Measurements from ENCODE around the gene ARMH3.

Gene ARMH3

GRCh38 chr10:101875068-101875688, 180.8 kb downstream of the ARMH3 start:
- TF ChIP-seq, protein P1, sequence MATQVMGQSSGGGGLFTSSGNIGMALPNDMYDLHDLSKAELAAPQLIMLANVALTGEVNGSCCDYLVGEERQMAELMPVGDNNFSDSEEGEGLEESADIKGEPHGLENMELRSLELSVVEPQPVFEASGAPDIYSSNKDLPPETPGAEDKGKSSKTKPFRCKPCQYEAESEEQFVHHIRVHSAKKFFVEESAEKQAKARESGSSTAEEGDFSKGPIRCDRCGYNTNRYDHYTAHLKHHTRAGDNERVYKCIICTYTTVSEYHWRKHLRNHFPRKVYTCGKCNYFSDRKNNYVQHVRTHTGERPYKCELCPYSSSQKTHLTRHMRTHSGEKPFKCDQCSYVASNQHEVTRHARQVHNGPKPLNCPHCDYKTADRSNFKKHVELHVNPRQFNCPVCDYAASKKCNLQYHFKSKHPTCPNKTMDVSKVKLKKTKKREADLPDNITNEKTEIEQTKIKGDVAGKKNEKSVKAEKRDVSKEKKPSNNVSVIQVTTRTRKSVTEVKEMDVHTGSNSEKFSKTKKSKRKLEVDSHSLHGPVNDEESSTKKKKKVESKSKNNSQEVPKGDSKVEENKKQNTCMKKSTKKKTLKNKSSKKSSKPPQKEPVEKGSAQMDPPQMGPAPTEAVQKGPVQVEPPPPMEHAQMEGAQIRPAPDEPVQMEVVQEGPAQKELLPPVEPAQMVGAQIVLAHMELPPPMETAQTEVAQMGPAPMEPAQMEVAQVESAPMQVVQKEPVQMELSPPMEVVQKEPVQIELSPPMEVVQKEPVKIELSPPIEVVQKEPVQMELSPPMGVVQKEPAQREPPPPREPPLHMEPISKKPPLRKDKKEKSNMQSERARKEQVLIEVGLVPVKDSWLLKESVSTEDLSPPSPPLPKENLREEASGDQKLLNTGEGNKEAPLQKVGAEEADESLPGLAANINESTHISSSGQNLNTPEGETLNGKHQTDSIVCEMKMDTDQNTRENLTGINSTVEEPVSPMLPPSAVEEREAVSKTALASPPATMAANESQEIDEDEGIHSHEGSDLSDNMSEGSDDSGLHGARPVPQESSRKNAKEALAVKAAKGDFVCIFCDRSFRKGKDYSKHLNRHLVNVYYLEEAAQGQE (IDR thresholded peaks at IDR 0.05; ENCODE audit: insufficient read depth in 1 of 2, low read depth in 2 of 2, low read length in 2 of 2) = no peak

GRCh38 chr10:101874252-101874651, 181.7 kb downstream of the ARMH3 start:
- TF ChIP-seq, protein P1 (IDR thresholded peaks at IDR 0.05; ENCODE audit: insufficient read depth in 1 of 2, low read depth in 2 of 2, low read length in 2 of 2) = no peak
- TF ChIP-seq POLR2AphosphoS5 (IDR thresholded peaks at IDR 0.05; ENCODE audit: low read depth, low read length) = no peak

DNA sequence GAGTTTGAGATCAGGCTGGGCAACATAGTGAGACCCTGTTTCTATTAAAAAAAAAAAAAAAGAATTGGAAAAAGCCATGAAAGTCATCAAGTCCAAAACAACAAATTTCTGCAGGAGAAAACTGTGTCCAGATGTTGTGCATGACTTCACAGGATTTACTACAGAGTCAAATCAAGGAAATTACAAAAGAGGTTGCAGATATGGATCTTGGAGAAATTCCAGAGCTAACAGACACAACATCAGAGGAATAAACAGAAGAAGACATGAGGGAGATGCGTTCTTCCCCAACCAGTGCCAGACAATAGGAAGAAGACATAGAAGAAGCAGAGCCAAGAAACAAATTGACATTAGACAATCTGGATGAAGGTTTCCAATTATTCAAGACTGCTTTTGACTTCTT, 188.0 kb downstream of the ARMH3 start:
- TF ChIP-seq SIN3A (IDR thresholded peaks at IDR 0.05; ENCODE audit: borderline replicate concordance, insufficient read depth, low read length) (no peak), POLR2AphosphoS5 (IDR thresholded peaks at IDR 0.05; ENCODE audit: low read depth, low read length) (no peak)
- TF ChIP-seq, protein P1 (IDR thresholded peaks at IDR 0.05; ENCODE audit: insufficient read depth in 1 of 2, low read depth in 2 of 2, low read length in 2 of 2) = no peak

GRCh38 chr10:101859530-101859929, 196.4 kb downstream of the ARMH3 start:
- TF ChIP-seq SIN3A (IDR thresholded peaks at IDR 0.05; ENCODE audit: borderline replicate concordance, insufficient read depth, low read length) (no peak), FOXP2 (optimal IDR thresholded peaks at IDR 0.05; ENCODE audit: borderline replicate concordance, extremely low read depth, extremely low read length, insufficient read depth) (no peak), POLR2AphosphoS5 (IDR thresholded peaks at IDR 0.05; ENCODE audit: low read depth, low read length) (no peak), TAF1 (IDR thresholded peaks at IDR 0.05; ENCODE audit: borderline replicate concordance, insufficient read depth, low read length) (no peak)
- TF ChIP-seq, protein P1 (IDR thresholded peaks at IDR 0.05; ENCODE audit: insufficient read depth in 1 of 2, low read depth in 2 of 2, low read length in 2 of 2) = no peak

DNA sequence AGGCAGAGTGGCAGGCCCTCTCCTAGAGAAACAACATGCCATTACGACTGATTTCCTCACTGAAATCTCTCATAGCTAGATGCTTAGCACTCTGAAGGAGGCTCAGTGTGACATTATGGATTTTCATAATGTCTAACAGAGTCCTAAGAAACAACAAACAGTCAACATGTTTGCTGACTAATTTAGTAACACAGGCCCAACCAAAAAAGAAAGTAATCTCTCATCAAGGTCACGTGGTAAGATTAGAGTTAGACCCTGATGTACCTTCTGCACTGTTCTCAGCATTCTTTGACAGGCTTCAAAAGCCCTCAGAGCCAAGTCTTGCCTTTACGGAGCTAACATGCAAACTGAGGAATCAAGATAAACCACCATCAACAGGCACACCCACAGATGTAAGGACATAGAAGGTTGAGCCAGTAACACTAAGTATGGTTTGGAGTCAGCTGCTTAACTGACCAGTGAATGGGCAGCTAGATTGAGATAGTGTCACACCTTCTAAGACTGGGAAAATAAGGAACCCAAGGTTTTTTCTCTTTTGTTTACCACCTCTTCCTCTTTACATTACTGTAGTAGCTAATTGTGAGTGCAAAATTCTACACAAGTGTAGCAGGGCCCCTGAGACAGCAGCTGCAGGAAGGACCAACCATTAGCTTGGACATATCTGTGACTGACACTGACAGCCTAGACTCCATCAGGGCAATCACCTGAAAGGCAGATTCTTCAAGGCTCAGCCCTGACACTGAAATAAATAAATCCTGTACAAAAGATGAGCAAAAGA, 197.1 kb downstream of the ARMH3 start:
- TF ChIP-seq SIN3A (IDR thresholded peaks at IDR 0.05; ENCODE audit: borderline replicate concordance, insufficient read depth, low read length) (no peak), FOXP2 (optimal IDR thresholded peaks at IDR 0.05; ENCODE audit: borderline replicate concordance, extremely low read depth, extremely low read length, insufficient read depth) (no peak), TAF1 (IDR thresholded peaks at IDR 0.05; ENCODE audit: borderline replicate concordance, insufficient read depth, low read length) (no peak), POLR2AphosphoS5 (IDR thresholded peaks at IDR 0.05; ENCODE audit: low read depth, low read length) (no peak)
- TF ChIP-seq, protein P1 (IDR thresholded peaks at IDR 0.05; ENCODE audit: insufficient read depth in 1 of 2, low read depth in 2 of 2, low read length in 2 of 2) = no peak

All from PFSK-1 (cell line).